ENCODE results near the gene SLC24A3. TPM values are rescaled to one million over a fixed set of nuclear protein-coding genes. Genes with fewer than 3 reads are reported as not detected.

Gene SLC24A3
- total and polyA plus RNA-seq, 11 donors: 0.26 to 3.9 (median 0.77) TPM

- TF ChIP-seq, protein P1, sequence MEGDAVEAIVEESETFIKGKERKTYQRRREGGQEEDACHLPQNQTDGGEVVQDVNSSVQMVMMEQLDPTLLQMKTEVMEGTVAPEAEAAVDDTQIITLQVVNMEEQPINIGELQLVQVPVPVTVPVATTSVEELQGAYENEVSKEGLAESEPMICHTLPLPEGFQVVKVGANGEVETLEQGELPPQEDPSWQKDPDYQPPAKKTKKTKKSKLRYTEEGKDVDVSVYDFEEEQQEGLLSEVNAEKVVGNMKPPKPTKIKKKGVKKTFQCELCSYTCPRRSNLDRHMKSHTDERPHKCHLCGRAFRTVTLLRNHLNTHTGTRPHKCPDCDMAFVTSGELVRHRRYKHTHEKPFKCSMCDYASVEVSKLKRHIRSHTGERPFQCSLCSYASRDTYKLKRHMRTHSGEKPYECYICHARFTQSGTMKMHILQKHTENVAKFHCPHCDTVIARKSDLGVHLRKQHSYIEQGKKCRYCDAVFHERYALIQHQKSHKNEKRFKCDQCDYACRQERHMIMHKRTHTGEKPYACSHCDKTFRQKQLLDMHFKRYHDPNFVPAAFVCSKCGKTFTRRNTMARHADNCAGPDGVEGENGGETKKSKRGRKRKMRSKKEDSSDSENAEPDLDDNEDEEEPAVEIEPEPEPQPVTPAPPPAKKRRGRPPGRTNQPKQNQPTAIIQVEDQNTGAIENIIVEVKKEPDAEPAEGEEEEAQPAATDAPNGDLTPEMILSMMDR (IDR thresholded peaks at IDR 0.05): no peak
- TF ChIP-seq POLR2A (IDR thresholded peaks at IDR 0.05): no peak
- no peak for DNase-seq
- WGBS, 4 donors: 93 to 95% (median 94%) methylated on average over 3 of the region's 3 CpGs
- Histone ChIP-seq H3K4me1 (no peaks in the 10 kb centered on the region), H3K36me3 (no peaks in the 10 kb centered on the region), H3K4me3 (no peak overlapping the region), H3K27me3 (no peaks in the 10 kb centered on the region), H3K27ac (no peak overlapping the region), H3K9me3 (peaks cover 0 to 5% (median 0%) of the 10 kb centered on the region in 12 donors)
- intact Hi-C loops (cut with DNase I): no loop called here
- no peak for ATAC-seq
Measured at GRCh38 chr20:19715986-19716385, 503.5 kb downstream of the SLC24A3 start.

DNA sequence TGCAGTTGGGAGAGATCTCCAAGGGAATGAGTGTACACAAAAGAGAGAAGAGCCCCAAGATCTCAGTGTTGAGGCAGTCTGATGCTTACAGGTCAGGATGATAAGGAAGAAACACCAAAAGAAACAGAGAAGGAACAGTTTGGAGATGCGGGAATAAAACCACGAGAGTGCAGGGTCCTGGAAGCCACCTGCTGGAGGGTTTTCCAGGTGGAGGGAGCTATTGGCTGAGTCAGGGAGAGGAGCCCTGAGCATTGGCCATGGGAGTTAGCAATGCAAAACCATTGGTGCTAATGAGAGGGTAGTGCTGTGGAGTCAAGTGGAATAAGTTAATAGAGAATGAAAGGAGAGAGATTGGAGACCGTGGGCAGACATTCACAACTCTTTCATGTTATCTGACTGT is 506.4 kb downstream of the SLC24A3 start:
- Histone ChIP-seq H3K4me3 (no peak overlapping the region), H3K27me3 (no peaks in the 10 kb centered on the region), H3K4me1 (no peaks in the 10 kb centered on the region), H3K36me3 (no peaks in the 10 kb centered on the region), H3K27ac (no peak overlapping the region), H3K9me3 (peaks cover 0 to 5% (median 0%) of the 10 kb centered on the region in 12 donors)
- intact Hi-C loops (cut with DNase I): no loop called here
- no peak for TF ChIP-seq POLR2A (IDR thresholded peaks at IDR 0.05)
- TF ChIP-seq, protein P1 (IDR thresholded peaks at IDR 0.05): no peak
- no peak for ATAC-seq
- WGBS, 4 donors: 81 to 86% (median 84%) methylated on average over 3 of the region's 3 CpGs
- DNase-seq: no peak

DNA sequence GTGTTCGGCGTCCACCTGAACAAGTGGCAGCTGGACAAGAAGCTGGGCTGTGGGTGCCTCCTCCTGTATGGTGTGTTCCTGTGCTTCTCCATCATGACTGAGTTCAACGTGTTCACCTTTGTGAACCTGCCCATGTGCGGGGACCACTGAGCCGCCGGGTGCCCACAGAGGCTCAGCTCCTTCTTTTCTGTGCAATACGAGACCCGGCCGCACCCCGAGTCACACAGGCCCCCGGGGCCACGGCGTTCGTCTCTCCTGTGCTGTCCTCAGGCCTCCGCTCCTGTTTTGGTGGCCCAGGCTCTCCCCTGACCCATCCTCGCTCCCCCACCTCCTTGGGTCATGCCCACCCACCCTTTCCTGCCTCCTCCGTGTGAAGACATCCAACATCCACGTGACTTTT is 508.5 kb downstream of the SLC24A3 start:
- H3K36me3 ChIP-seq: no peaks in the 10 kb centered on the region
- H3K27ac ChIP-seq: no peak overlapping the region
- no peaks in the 10 kb centered on the region for H3K4me1 ChIP-seq
- 92 to 96% (median 94%) methylated on average over 18 of the region's 18 CpGs for WGBS, 4 donors
- intact Hi-C loops (cut with DNase I): no loop called here
- H3K27me3 ChIP-seq: no peaks in the 10 kb centered on the region
- no peak for DNase-seq
- H3K4me3 ChIP-seq: no peak overlapping the region
- H3K9me3 ChIP-seq: peaks cover 0 to 5% (median 0%) of the 10 kb centered on the region in 12 donors
- TF ChIP-seq POLR2A (IDR thresholded peaks at IDR 0.05): no peak
- TF ChIP-seq, protein P1 (IDR thresholded peaks at IDR 0.05): no peak
- no peak for ATAC-seq

DNA sequence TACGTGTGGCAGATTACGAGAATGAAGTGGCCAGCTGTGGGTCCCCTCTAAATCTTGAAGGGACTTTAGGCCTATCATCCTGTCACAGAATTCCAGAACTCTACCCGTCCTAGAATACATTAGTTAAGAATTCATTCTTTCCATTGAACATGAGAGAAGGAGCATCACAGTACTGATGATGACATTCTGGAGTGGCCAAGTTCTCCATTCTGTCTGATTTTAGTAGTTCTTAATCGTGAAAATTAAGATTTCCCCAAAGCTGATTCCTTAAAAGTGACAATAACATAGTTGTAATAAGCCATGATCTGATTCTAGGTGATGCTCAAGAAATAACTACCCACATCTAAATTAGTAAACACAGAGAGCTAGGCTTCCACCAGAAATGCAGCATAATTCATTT is 510.6 kb downstream of the SLC24A3 start:
- H3K36me3 ChIP-seq: no peaks in the 10 kb centered on the region
- no peaks in the 10 kb centered on the region for H3K4me1 ChIP-seq
- no peaks in the 10 kb centered on the region for H3K9me3 ChIP-seq
- H3K27me3 ChIP-seq: no peaks in the 10 kb centered on the region
- no peak overlapping the region for H3K27ac ChIP-seq
- ATAC-seq (no peak), DNase-seq (no peak)
- no peak overlapping the region for H3K4me3 ChIP-seq
- intact Hi-C loops (cut with DNase I): no loop called here
- TF ChIP-seq, protein P1 (IDR thresholded peaks at IDR 0.05): no peak
- TF ChIP-seq POLR2A (IDR thresholded peaks at IDR 0.05): no peak
- WGBS, 4 donors: 89 to 94% (median 92%) methylated on average over 4 of the region's 4 CpGs

Data from heart left ventricle (tissue), 16 donors.